Measurements from ENCODE around the gene UBA7.
"Not testable (repeated sequence)": the region's sequence is repeated elsewhere in the genome, so short reads cannot be mapped to it uniquely, and the experiment has no call there.

Gene UBA7, protein sequence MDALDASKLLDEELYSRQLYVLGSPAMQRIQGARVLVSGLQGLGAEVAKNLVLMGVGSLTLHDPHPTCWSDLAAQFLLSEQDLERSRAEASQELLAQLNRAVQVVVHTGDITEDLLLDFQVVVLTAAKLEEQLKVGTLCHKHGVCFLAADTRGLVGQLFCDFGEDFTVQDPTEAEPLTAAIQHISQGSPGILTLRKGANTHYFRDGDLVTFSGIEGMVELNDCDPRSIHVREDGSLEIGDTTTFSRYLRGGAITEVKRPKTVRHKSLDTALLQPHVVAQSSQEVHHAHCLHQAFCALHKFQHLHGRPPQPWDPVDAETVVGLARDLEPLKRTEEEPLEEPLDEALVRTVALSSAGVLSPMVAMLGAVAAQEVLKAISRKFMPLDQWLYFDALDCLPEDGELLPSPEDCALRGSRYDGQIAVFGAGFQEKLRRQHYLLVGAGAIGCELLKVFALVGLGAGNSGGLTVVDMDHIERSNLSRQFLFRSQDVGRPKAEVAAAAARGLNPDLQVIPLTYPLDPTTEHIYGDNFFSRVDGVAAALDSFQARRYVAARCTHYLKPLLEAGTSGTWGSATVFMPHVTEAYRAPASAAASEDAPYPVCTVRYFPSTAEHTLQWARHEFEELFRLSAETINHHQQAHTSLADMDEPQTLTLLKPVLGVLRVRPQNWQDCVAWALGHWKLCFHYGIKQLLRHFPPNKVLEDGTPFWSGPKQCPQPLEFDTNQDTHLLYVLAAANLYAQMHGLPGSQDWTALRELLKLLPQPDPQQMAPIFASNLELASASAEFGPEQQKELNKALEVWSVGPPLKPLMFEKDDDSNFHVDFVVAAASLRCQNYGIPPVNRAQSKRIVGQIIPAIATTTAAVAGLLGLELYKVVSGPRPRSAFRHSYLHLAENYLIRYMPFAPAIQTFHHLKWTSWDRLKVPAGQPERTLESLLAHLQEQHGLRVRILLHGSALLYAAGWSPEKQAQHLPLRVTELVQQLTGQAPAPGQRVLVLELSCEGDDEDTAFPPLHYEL

DNA sequence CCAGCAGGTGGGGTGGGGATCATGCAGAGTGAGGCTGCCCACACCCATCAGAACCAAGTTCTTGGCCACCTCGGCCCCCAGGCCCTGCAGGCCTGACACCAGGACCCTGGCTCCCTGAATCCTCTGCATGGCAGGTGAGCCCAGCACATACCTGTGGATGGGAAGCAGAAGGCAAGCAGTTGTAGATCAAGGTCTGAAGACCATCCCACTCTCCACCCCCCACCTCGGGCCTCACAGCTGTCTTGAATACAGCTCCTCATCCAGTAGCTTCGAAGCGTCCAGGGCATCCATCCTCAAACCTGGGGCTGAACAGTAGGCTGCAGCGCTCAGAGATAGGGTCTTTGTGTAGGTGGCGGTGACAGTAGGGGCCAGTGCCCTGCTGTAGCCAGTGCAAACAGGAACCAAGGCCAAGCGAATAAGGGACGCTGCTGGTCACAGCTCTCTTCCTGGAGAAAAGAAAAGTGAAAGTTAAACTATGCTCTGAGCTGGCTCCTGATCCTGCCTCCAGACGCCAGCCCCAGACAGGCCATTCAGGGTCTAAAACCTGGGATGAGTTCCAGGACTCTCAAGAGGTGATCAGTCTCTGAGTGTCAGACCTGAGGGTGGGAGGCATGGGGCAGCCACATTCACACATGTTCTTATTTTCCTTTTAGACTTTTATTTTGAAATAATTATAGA lies at the start of gene UBA7:
TSS of gene UBA7 (minus strand) at position 457 of the 678 bp plus-strand sequence. CDS start at position 291, 166 bp downstream.
- DNase-seq (ENCODE audit: low read depth), result peak; percentile 82

DNA sequence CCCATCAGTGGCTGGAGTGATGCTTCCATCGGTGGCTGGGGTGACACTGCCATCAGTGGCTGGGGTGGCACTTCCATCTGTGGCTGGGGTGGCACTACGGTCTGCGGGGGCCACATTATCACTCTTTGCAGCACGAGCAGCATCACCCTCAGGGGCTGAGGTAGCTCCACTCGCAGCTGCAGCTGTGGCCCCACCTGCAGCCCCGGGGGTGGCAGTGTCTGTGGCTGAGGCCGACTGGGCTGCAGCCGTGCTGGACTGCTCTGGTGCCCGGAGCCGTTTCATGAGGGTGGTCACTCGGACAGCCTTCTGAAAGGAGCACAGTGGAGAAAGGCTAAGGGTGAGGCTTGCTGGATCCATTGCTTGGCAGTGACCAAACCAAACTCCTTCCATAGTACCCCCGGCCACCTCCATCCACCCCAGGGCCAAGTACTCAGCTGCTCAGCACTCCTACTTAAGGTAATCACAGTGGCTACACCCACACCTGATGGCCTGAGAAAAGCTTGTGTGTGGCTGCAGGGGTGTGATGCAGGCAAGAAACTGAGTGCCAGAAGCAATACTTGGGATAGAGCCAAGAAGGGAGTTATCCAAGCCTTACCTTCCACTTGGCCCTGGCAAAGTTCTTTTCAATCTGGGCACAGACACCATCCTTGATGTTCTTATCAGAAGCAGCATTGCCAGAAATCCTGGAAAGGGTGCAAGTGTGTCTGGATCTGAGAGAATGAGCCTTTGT lies 46.0 kb upstream of the UBA7 start:
- no peak for DNase-seq (ENCODE audit: low read depth)

DNA sequence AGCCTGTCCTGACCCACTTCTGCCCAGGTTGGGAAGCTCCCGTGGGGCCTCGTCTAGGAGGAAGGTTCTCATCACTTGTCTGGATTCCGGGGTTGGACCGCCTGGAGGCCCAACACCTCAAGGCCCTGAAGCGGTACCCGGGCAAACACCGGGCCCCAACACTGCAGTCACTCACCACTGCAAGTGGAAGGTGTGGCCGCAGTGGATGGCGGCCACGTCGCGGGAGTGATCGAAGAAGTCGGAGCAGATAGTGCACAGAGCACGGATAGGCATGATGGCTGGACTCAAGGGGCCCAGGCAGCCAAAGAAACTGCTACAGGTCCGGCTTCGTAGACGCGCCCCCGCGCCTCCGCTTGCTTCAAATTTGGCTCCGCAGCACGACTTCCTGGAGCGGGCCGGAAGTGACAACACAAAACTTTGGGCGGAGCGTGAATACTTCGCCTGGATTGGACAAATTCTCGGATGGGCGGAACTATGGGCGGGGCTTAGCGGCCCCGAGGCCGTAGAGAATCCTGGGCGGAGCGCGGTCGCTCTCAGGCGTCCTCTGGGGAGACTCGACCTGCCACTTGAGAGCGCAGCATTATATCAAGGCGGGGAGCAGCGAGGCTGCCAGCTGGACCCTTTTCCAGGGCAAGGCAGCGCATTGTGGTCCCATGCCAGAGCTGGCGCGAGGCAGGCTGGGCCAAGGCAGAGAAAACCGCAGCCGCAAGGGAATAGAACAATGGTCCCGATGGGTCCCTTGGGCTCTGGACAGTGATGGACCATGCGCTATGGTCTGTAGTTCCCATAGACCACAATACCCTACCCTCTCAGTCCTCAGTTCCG lies 42.6 kb upstream of the UBA7 start, which contains the start of gene TRAIP:
TSS of gene TRAIP (minus strand) at position 384 of the 825 bp plus-strand sequence. CDS start at position 273, 111 bp downstream.
- peak; percentile 94 for DNase-seq (ENCODE audit: low read depth)

DNA sequence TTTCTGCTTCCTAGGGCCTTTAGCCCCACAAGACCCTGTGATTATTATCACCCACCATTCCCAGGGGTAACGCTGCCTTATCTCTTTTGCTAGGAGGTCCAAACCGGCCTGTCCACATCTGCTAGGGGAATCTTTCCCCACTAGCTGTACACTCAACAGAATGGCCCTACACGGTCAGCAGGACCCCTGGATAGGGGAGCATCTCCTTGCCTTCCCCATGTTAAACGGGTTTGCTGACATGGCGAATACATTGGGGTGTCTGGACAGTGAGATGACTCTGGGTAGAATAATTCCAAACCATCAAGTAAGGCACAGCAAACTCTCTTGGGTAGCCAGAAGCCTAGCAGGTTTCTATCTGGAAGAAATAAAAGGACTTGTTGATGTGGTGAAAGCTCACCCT lies 41.9 kb upstream of the UBA7 start:
- DNase-seq (ENCODE audit: low read depth), result no peak

DNA sequence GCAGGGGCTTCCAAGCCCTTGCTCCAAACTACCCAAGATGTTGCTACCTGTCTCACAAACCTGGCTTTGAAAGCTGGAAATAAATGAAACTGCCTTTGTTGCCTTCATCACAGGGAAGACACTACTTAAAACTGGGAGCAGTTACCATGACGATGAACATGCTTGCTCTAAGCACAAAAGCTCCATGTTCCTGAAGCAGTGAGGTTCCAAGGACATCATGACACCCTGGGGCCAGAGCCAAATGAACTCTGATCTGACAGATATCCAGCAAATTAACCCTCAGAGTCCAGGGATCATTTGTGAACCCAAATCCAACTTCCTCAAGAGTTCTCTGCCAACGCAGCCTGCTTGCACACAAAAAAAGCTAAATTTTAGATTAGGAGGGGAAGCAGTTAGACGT lies 31.9 kb upstream of the UBA7 start:
- no peak for DNase-seq (ENCODE audit: low read depth)

DNA sequence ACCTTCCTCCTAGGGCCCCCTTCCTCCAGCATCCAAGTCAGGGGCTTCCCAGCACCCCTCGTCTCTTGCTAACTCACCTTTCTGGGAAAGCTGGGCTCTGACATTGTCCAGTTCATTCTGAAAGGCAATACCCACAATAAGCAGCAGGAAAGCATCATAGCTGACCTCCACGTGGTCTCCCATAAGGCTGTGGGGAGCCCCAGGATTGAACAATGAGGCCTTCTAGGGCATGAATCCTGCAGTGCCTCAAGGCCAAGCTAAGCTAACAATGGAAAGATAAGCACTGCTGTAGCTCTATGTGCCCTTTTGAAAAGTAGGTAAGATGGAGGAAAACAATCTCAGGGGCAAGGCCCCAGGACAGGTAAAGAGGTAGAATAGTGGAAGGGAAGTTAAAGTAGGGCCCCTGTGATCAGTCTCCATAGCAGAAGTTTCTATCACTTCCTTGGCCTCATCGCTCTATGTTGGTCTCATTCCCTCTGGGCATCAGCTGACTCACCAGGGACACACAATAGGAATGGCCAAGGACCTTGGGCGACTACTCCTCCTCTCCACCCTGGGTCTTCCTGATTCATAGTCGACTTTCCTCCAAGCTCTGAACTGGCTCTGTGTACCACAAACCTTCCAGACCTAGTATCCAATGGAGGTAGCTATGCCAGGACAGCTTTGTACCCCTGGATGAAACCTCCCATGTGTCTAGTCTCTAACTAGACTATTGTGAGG lies 30.9 kb upstream of the UBA7 start:
- peak; percentile 10 for DNase-seq (ENCODE audit: low read depth)

DNA sequence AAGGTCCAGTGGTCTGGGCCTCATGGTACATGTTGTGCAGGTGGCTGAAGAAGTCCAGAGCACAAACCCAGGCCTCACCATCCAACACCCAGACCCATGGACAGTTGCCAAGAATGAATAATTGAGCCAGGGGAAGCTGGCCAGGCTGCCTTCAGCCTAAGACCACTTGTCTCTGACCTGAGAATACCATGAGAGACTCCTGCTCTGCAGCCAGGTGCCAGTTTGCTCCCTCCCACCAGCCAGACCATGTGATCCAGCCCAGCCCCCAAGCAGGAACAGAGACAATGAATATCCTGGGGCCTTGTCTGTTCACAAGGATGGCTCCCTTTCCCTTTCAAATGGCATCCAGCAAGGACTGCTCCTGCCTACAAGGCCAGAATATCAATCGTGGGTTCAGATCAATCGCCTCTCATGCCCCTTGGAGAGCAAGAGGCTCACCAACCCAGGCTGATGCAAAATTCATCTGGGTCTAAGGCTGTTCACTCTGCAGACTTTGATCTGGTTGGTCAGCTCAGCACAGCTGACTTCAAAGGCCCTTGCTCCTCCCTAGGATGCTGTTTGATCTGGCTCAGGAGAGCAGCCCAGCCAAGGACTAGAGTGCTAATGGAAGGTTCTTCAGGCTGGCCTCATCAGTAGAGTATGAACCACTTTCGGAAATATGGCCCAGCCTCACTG lies 29.2 kb upstream of the UBA7 start:
- no peak for DNase-seq (ENCODE audit: low read depth)

DNA sequence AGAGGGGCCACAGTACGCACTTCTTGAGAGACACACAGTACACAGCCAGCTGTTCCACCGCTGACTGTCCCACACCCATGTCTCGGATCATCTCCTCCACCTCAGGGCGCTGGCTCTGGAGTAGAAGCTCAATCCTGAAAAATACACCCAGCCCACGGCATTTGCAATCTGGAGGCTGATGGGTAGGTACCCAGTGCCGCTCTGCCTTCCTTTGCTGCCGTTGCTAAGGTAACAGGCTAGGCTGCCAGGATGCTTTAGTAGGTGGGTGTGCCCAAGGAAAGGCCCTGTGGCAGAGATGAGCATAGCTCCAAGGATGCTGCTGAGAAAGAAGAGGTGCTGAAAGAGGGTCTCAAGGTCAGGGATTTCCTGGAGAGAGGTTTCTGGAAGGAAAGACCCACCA lies 28.1 kb upstream of the UBA7 start:
- no peak for DNase-seq (ENCODE audit: low read depth)

DNA sequence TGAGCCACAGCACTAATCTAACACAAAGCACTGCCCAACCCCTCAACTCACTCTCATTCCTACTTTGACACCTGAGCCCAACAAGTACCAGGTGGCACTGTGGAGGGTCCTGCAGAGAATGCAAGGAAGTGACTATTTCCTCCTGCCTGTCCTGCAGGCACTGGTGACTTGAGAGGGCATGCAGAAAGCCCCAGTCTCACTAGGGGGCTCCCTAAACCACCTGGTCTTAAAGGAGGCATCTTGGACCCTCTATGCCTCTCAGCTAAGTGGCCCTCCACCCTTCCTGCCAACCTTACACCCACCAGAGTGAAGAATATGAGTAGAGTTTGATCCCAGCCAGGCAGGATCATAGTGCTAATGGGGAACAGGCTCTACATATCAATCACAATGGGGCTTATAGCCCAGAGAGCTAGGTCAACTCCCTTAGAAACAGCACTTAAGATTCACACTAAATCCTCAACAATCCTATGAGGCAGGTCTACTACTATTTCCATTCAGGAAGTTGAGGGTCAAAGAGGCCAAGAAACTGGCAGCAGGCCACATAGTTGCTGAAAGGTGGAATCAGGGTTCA lies 27.5 kb upstream of the UBA7 start:
- peak; percentile 20 for DNase-seq (ENCODE audit: low read depth)

DNA sequence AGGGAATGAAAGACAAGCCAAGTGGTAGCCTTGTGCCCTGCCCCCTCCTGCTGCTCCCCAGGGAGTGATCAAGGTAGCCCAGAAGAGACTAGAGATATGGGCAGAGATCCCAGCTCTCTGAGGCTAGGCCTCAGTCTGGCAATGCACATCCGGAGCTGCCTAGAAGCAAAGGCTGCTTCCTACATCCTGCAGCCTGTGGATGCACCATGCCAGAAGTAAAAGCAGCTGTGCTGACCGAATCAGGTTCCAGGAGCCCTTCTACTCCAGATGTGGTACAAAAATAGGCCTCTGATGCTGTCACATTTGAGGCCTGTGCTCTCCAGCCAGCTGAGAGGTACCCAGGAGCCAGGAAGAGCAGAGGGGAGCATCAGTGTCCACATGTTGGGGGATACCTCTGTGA lies 26.6 kb upstream of the UBA7 start:
- no peak for DNase-seq (ENCODE audit: low read depth)

DNA sequence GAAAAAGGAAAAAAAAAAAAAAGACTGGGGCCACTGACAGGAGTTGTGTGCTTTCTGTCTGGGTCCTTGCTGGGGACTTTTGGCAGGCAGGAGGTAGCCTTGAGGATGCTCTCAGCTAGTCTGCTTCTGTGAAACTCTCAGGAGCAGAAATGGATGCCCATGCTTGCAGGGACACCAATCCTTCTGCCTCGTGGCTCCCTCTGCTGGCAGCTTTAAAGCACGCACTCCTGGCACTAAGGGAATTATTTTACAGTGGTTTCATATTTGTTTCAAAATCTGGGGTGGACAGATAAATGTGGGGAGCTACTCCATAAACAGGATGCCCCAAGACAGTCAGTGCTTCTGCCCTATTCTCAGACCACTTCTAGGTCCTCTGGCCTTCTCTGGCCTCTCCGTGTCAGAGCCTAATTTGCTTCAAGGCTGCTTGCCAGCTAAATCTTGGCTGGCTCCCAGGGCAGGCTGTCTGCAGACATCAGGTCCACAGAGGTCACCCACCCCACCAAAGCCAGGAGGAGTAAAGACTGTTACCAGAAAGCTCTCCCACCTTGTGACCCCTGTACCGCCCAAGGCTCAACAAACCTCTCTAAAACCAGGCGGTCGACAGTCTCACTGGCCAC lies 25.5 kb upstream of the UBA7 start:
- peak; percentile 79 for DNase-seq (ENCODE audit: low read depth)

DNA sequence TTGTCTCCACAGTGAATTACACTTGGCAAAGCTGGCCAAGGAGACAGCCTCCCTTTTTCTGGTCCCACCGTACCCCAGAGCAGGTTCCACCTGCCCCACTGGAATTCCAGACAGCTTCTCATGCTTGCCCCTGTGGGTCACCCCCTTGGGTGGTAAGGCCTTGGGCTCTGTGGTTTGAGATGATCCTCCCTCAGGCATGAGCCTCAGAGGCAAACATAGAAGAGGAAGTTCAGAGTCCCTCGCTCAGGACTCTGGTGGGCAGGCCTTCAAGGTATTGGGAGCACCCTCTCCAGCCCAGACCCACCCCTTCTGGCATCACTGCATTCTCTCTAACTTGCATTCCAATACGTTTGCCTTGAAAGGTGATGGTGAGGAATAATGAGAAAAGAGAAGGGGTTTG lies 17.6 kb upstream of the UBA7 start:
- DNase-seq (ENCODE audit: low read depth), result no peak

DNA sequence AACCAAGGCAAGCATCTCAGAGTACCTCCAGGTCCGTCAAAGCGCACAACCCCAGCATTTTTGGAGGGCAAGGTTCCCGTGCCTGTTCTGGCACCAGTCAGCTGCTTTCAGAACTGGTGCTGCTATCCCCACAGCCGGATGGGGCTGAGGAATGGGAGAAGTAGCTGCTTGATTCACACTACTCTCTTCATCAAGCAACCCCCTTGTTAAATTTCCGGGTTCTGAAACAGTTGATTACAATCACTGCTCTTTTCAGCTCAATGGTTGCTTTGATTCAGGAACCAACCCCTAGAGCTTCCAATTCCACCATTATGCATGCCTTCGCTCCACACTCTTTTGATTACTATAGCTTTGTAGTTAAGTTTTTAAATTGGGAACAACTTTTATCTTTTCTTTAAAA lies 12.3 kb upstream of the UBA7 start:
- DNase-seq (ENCODE audit: low read depth), result no peak

DNA sequence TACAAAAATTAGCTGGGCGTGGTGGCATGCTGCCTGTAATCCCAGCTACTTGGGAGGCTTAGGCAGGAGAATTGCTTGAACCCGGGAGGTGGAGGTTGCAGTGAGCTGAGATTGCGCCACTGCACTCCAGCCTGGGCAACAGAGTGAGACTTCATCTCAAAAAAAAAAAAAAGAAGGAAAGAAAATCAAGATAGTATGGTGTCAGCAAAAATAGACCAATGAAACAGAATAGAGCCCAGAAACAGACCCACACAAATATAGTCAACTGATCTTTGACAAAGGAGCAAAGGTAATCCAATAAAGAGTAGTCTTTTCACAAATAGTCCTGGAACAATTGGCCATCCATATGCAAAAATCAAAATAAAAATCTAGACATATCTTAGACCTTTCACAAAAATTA lies 9.4 kb upstream of the UBA7 start:
- not testable (repeated sequence) for DNase-seq (ENCODE audit: low read depth)

DNA sequence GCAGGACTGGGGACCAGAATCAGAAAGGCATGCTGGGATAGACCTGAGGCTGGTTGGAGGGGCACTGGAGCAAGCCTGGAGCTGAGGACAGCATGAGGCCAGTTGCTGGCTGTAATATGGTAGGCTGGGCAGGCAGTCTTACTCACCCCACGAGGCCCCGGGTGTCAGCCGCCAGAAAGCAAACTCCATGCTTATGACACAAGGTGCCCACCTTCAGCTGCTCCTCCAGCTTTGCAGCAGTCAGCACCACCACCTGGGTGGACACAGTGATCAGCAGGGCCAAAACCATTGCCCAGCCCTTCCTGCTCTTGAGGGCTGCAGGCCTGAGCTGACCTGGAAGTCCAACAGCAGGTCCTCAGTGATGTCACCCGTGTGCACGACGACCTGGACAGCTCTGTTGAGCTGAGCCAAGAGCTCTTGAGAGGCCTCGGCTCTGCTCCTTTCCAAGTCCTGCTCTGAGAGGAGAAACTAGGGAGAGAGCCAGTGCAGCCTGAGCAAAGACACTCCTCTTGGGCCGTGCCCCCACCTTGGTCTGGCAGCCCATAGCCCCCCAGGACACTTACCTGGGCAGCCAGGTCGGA lies 747 bp downstream of the UBA7 start:
- peak; percentile 13 for DNase-seq (ENCODE audit: low read depth)

DNA sequence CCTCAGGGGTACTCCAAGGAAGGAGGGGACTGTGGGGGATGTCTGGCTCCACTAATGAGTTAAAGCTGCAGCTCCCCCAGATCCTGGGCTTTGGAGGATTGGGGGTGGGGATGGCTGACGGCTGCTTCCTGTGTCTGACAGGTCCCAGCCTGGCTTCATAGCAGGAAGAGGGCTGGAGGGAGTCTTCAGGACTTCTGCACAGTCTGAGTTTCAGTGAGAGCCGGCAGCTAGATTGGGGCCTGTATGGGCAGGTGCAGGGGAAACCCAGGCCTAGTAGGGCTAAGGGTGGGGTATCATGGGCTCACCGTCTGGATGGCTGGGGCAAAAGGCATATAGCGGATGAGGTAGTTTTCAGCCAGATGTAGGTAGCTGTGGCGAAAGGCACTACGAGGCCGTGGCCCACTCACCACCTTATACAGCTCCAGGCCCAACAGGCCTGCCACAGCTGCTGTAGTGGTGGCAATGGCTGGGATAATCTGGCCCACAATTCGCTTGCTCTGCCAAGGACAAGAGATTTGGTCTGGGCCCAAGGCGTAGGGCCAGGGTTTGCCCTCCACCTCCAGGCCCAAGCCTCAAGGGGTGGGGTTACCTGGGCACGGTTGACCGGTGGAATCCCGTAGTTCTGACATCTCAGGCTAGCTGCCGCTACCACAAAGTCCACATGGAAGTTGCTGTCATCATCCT lies 6.2 kb downstream of the UBA7 start:
- DNase-seq (ENCODE audit: low read depth), result peak; percentile 19

DNA sequence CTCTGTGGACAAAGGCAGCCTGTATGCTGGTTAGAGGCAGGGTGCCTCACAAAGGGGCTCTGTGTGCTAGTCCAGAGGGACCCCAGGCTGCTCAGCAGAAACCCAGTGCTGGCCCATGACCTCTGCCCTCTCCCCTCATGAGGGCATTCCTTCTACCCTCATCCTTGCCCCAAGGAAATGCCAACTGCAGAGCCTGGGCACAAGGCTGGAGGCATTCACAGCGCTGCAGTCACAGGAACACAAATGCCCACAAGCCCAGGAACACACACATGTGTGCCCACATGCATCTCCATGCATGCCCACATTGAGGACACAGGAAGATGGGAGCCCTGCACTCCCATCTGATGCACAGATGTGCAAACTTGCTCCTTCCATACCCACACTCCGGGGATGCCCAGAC lies 6.9 kb downstream of the UBA7 start:
- DNase-seq (ENCODE audit: low read depth), result no peak
